GM12878 (cell line): ENCODE results near the gene DTD1. TPM values are rescaled to one million over a fixed set of nuclear protein-coding genes. Genes with fewer than 3 reads are reported as not detected.

ENCODE experiments used
- ATAC-seq: fragments of 200-7000 bp; cut with Tn5 transposase; 3 replicates; pipeline ENCODE4 v1.9.1; 2020; ENCODE audit warnings: mild to moderate bottlenecking, moderate library complexity
- BruUV-seq: library from RNA; stranded (reverse); fragments of 400-500 nt; replicated peaks from 2 replicates; lab custom pipeline; 2021; lab: Mats Ljungman, UMichigan
- CTCF ChIA-PET: fragments of 300-600 bp; sonication (Branson Sonifier 250); formaldehyde crosslinking; extraction: SDS; loops from one replicate; lab custom pipeline; 2021; ENCODE audit warnings: inconsistent platforms; lab: Yijun Ruan, JAX
- POLR2A ChIA-PET: fragments of 350-600 bp; formaldehyde crosslinking; extraction: SDS; loops from one replicate; lab custom pipeline; 2021; ENCODE audit warnings: inconsistent platforms; lab: Charles Lee
- RAD21 ChIA-PET: fragments of 300-600 bp; sonication (Branson Sonifier 250); formaldehyde crosslinking; loops from one replicate; lab custom pipeline; 2023; ENCODE audit warnings: antibody characterized with exemption; ENCODE audit not compliant: unreplicated experiment; lab: Charles Lee
- SMC1A ChIA-PET: fragments of 300-600 bp; sonication (Branson Sonifier 250); formaldehyde crosslinking; loops from one replicate; lab custom pipeline; 2023; ENCODE audit not compliant: unreplicated experiment, uncharacterized antibody; lab: Charles Lee
- DNase-seq: peaks from one replicate; pipeline ENCODE4 v3.0.0-alpha.2; 2011; ENCODE audit warnings: low read depth, low spot score
- FAIRE-seq: peaks from 3 replicates; lab custom pipeline; 2011; peaks lifted over from hg19 to GRCh38; lab: Jason Lieb, UNC
- H2AFZ ChIP-seq: 2 replicates; pipeline ENCODE4 v1.6.0; 2011; ENCODE audit warnings: low read depth, low read length, control low read depth; ENCODE audit not compliant: control insufficient read depth
- H3K27ac ChIP-seq: 2 replicates; pipeline ENCODE4 v1.5.1; 2011; ENCODE audit warnings: control low read depth; ENCODE audit not compliant: control insufficient read depth, insufficient read depth
- H3K27me3 ChIP-seq, 2 experiments: replicated peaks in 1 of 2; 2 replicates each; pipeline versions ENCODE4 v1.6.0 to v1.6.1; 2011; ENCODE audit warnings: low read length in 1 of 2; ENCODE audit not compliant: control insufficient read depth in 2 of 2, insufficient read depth in 2 of 2
- H3K36me3 ChIP-seq, 2 experiments: 2 replicates each; pipeline ENCODE4 v1.5.1; 2011; ENCODE audit warnings: low read length in 1 of 2; ENCODE audit not compliant: control insufficient read depth in 2 of 2, insufficient read depth in 2 of 2
- H3K4me1 ChIP-seq: 2 replicates; pipeline ENCODE4 v1.6.1; 2011; ENCODE audit warnings: mild to moderate bottlenecking, low read length, moderate library complexity, mixed read lengths; ENCODE audit not compliant: control insufficient read depth, insufficient read depth
- H3K4me2 ChIP-seq: 2 replicates; pipeline ENCODE4 v1.6.0; 2011; ENCODE audit warnings: control low read depth; ENCODE audit not compliant: control insufficient read depth, insufficient read depth
- H3K4me3 ChIP-seq: fragments of 200-600 bp; sonication (generic); 2 replicates; pipeline ENCODE4 v1.5.1; 2016
- H3K79me2 ChIP-seq: 2 replicates; pipeline ENCODE4 v1.6.0; 2011; ENCODE audit warnings: low read length; ENCODE audit not compliant: control insufficient read depth, insufficient read depth
- H3K9ac ChIP-seq: 2 replicates; pipeline ENCODE4 v1.8.0; 2011; ENCODE audit warnings: low read length, control low read depth, mixed read lengths; ENCODE audit not compliant: control insufficient read depth, insufficient read depth
- H3K9me3 ChIP-seq: replicated peaks from 3 replicates; pipeline ENCODE4 v1.5.1; 2011; ENCODE audit warnings: mild to moderate bottlenecking, low read length; ENCODE audit not compliant: control insufficient read depth, insufficient read depth
- H4K20me1 ChIP-seq: 2 replicates; pipeline ENCODE4 v1.6.0; 2011; ENCODE audit not compliant: control insufficient read depth, insufficient read depth
- ATF7 ChIP-seq: fragments of 450-650 bp; IDR thresholded peaks from 2 replicates; pipeline ENCODE4 v1.6.1; 2016; ENCODE audit warnings: low read depth, mild to moderate bottlenecking
- BCL11A ChIP-seq: IDR thresholded peaks from 2 replicates; pipeline ENCODE4 v1.6.1; 2011; ENCODE audit warnings: low read depth, low read length
- CEBPB ChIP-seq, 2 experiments: fragments of 150-350 bp in 1 of 2; IDR thresholded peaks; 2 replicates each; pipeline ENCODE4 v1.6.1; 2012 to 2014; ENCODE audit warnings: low read depth in 2 of 2, low read length in 2 of 2, borderline replicate concordance in 1 of 2, inconsistent platforms in 1 of 2
- FOXK2 ChIP-seq: fragments of 450-650 bp; IDR thresholded peaks from 2 replicates; pipeline ENCODE4 v1.6.1; 2017; ENCODE audit warnings: mild to moderate bottlenecking, moderate library complexity
- JUNB ChIP-seq: IDR thresholded peaks from 2 replicates; pipeline ENCODE4 v1.6.1; 2016; ENCODE audit warnings: antibody characterized with exemption, mild to moderate bottlenecking
- PAX5 ChIP-seq: IDR thresholded peaks from 2 replicates; pipeline ENCODE4 v1.6.1; 2011; ENCODE audit warnings: low read depth, low read length, borderline replicate concordance
- RB1 ChIP-seq: fragments of 450-650 bp; formaldehyde crosslinking; IDR thresholded peaks from 2 replicates; pipeline ENCODE4 v1.6.1; 2017; ENCODE audit warnings: mild to moderate bottlenecking, borderline replicate concordance
- SMARCA5 ChIP-seq: fragments of 450-650 bp; IDR thresholded peaks from 2 replicates; pipeline ENCODE4 v1.6.1; 2017; ENCODE audit warnings: mild to moderate bottlenecking
- TARDBP ChIP-seq: IDR thresholded peaks from 2 replicates; pipeline ENCODE4 v1.6.1; 2016; ENCODE audit warnings: borderline replicate concordance
- TBL1XR1 ChIP-seq: IDR thresholded peaks from 2 replicates; pipeline ENCODE4 v1.6.1; 2012; ENCODE audit warnings: low read depth, low read length, improper control_type of control experiment
- in situ Hi-C: fragments of 300-500 bp; cut with MboI; formaldehyde crosslinking; loops from 9 replicates; pipeline ENCODE4 v1.14.3; 2018; ENCODE audit warnings: mixed read lengths
- intact Hi-C: fragments of 100-400 bp; cut with micrococcal nuclease; formaldehyde crosslinking; loops from one replicate; pipeline ENCODE4 v1.14.2; 2022; ENCODE audit not compliant: unreplicated experiment
- polyA plus RNA-seq, 11 experiments: library from polyadenylated mRNA; depleted of rRNA in 4 of 11; unstranded in 6 of 11; stranded (reverse) in 5 of 11; fragments of >200 nt; fragmentation: Nextera tagmentation in 4 of 11; fragmentation: Illumina TruSeq in 1 of 11; extraction: Ambion mirVana in 4 of 11; extraction: Trizol in 1 of 11; gene quantifications; 1 replicate in 1 of 11; 2 replicates in 10 of 11; pipeline versions ENCODE4 v1.2.1 to v1.2.3, GENCODE V29; 2011 to 2016; ENCODE audit warnings: inconsistent platforms in 2 of 11, missing spikeins in 2 of 11, low read depth in 1 of 11
- total RNA-seq, 4 experiments: library from RNA; depleted of rRNA in 3 of 4; stranded (reverse); fragments of >200 nt in 3 of 4; fragmentation: Illumina TruSeq in 1 of 4; extraction: Trizol in 1 of 4; gene quantifications; 2 replicates each; pipeline versions ENCODE4 v1.2.1 to v1.2.3, GENCODE V29; 2013 to 2021
- TF ChIP-seq, protein P1 (sequence below), 3 experiments: IDR thresholded peaks in 2 of 3; conservative IDR thresholded peaks in 1 of 3; 2 replicates each; pipeline ENCODE4 v1.5.1; 2011; ENCODE audit warnings: low read depth in 3 of 3, low read length in 3 of 3, mild to moderate bottlenecking in 3 of 3, control low read depth in 2 of 3, moderate library complexity in 2 of 3, inconsistent platforms in 1 of 3, mixed read lengths in 1 of 3; ENCODE audit not compliant: control insufficient read depth in 2 of 3, insufficient read depth in 1 of 3; ENCODE audit errors: extremely low read depth in 1 of 3
- TF ChIP-seq, protein P2 (sequence below): IDR thresholded peaks from 2 replicates; pipeline ENCODE4 v1.6.1; 2011; ENCODE audit warnings: mild to moderate bottlenecking, low read depth, low read length, moderate library complexity; ENCODE audit not compliant: insufficient replicate concordance

Gene DTD1
- total and polyA plus RNA-seq, 10 of the 15 experiments (the other 5 are each of a cell fraction or from before 2014, with no cell fraction given) = 24.3 to 99.8 (median 63.3) TPM

DNA sequence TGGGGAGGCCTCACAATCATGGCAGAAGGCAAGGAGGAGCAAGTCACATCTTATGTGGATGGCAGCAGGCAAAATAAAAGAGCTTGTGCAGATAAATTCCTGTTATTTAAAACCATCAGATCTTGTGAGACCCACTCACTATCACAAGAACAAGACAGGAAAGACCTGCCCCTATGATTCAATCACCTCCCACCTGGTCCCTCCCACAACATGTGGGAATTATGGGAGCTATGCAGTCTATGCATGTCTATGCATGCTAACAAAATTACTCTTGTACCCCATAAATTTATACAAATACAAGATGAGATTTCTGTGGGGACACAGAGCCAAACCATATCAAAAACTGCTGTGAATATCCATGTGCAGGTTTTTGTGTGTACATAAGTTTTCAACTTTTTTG lies 200.2 kb downstream of the DTD1 start:
- ChIA-PET SMC1A (no interaction called here), RAD21 (no interaction called here), POLR2A (no interaction called here), CTCF (no interaction called here)
- Histone ChIP-seq H3K27me3 (no peaks in the 10 kb centered on the region; a peak in 1 of 4 replicates), H3K4me1 (no peaks in the 10 kb centered on the region), H3K9ac (no peak overlapping the region), H3K27ac (no peak overlapping the region), H3K4me3 (no peak overlapping the region), H4K20me1 (no peaks in the 10 kb centered on the region), H3K79me2 (no peaks in the 10 kb centered on the region), H3K36me3 (no peaks in the 10 kb centered on the region), H2AFZ (no peak overlapping the region), H3K9me3 (no peaks in the 10 kb centered on the region), H3K4me2 (no peak overlapping the region)
- TF ChIP-seq TBL1XR1 (no peak), SMARCA5 (no peak), RB1 (no peak), CEBPB (IDR thresholded peaks at IDR 0.05; ENCODE audit: borderline replicate concordance in 1 of 2, low read depth in 2 of 2, low read length in 2 of 2) (no peak), FOXK2 (no peak), TARDBP (no peak), BCL11A (no peak), PAX5 (no peak), ATF7 (no peak), JUNB (no peak)
- TF ChIP-seq, protein P1, sequence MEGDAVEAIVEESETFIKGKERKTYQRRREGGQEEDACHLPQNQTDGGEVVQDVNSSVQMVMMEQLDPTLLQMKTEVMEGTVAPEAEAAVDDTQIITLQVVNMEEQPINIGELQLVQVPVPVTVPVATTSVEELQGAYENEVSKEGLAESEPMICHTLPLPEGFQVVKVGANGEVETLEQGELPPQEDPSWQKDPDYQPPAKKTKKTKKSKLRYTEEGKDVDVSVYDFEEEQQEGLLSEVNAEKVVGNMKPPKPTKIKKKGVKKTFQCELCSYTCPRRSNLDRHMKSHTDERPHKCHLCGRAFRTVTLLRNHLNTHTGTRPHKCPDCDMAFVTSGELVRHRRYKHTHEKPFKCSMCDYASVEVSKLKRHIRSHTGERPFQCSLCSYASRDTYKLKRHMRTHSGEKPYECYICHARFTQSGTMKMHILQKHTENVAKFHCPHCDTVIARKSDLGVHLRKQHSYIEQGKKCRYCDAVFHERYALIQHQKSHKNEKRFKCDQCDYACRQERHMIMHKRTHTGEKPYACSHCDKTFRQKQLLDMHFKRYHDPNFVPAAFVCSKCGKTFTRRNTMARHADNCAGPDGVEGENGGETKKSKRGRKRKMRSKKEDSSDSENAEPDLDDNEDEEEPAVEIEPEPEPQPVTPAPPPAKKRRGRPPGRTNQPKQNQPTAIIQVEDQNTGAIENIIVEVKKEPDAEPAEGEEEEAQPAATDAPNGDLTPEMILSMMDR (IDR thresholded peaks at IDR 0.05 in 2 of 3, conservative IDR thresholded peaks at IDR 0.05 in 1 of 3; ENCODE audit: control insufficient read depth in 2 of 3, extremely low read depth in 1 of 3, insufficient read depth in 1 of 3, low read depth in 3 of 3, low read length in 3 of 3) = no peak
- TF ChIP-seq, protein P2, sequence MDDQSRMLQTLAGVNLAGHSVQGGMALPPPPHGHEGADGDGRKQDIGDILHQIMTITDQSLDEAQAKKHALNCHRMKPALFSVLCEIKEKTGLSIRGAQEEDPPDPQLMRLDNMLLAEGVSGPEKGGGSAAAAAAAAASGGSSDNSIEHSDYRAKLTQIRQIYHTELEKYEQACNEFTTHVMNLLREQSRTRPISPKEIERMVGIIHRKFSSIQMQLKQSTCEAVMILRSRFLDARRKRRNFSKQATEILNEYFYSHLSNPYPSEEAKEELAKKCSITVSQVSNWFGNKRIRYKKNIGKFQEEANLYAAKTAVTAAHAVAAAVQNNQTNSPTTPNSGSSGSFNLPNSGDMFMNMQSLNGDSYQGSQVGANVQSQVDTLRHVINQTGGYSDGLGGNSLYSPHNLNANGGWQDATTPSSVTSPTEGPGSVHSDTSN = no peak
- DNase-seq (no peak), FAIRE-seq (no peak), ATAC-seq (no peak)
- no TSS peak for BruUV-seq
- in situ Hi-C loops (no loop called here), intact Hi-C loops (no loop called here)
